BJ (cell line): Measurements from ENCODE around the gene AADACL3. TPM values are rescaled to one million over a fixed set of nuclear protein-coding genes. Genes with fewer than 3 reads are reported as not detected.

Experiments used
- CTCF ChIA-PET: fragments of 350-600 bp; formaldehyde crosslinking; extraction: SDS; loops from one replicate; lab custom pipeline; 2021; ENCODE audit warnings: antibody characterized with exemption, inconsistent platforms; lab: Yijun Ruan, JAX
- POLR2A ChIA-PET: fragments of 300-600 bp; sonication (Branson Sonifier 250); formaldehyde crosslinking; extraction: SDS; loops from one replicate; lab custom pipeline; 2021; ENCODE audit warnings: antibody characterized with exemption; lab: Charles Lee
- DNase-seq: peaks from one replicate; pipeline ENCODE4 v3.0.0-alpha.2; 2011; ENCODE audit warnings: low read depth
- H3K27me3 ChIP-seq: 2 replicates; pipeline ENCODE4 v1.6.0; 2011; ENCODE audit warnings: low read length; ENCODE audit not compliant: control insufficient read depth, insufficient read depth
- H3K36me3 ChIP-seq: 2 replicates; pipeline ENCODE4 v1.5.1; 2011; ENCODE audit warnings: low read length; ENCODE audit not compliant: control insufficient read depth, insufficient read depth
- H3K4me3 ChIP-seq: 2 replicates; pipeline ENCODE4 v1.5.1; 2011; ENCODE audit warnings: low read depth, mild to moderate bottlenecking, control low read depth, low read length
- polyA plus RNA-seq: library from polyadenylated mRNA; depleted of rRNA; stranded (reverse); fragments of >200 nt; gene quantifications from 2 replicates; pipeline ENCODE4 v1.2.3, GENCODE V29; 2011
- TF ChIP-seq, protein P1 (sequence below): IDR thresholded peaks from 2 replicates; pipeline ENCODE4 v1.5.1; 2011; ENCODE audit warnings: low read depth, mild to moderate bottlenecking, control low read depth, inconsistent platforms, low read length, moderate library complexity; ENCODE audit not compliant: insufficient read depth

The AADACL3 gene
- polyA plus RNA-seq, 1 experiment: not detected

DNA sequence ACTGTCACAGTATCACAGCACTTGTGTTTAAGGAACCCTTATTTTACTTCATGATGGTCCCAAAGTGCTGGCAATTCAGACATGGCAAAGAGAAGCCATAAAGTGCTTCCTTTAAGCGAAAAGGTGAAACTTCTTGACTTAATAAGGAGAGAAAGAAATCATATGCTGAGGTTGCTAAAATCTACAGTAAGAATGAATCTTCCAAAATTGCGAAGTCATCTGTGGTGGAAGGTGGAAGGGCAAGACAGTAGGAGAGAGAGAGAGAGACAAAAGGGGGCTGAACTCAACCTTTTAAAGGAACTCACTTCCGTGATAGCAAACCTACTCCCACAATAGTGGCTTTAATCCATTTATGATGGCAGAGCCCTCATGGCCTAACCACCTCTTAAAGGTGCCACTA, 19.3 kb upstream of the AADACL3 start:
- ChIA-PET POLR2A (no interaction called here), CTCF (no interaction called here)
- TF ChIP-seq, protein P1, sequence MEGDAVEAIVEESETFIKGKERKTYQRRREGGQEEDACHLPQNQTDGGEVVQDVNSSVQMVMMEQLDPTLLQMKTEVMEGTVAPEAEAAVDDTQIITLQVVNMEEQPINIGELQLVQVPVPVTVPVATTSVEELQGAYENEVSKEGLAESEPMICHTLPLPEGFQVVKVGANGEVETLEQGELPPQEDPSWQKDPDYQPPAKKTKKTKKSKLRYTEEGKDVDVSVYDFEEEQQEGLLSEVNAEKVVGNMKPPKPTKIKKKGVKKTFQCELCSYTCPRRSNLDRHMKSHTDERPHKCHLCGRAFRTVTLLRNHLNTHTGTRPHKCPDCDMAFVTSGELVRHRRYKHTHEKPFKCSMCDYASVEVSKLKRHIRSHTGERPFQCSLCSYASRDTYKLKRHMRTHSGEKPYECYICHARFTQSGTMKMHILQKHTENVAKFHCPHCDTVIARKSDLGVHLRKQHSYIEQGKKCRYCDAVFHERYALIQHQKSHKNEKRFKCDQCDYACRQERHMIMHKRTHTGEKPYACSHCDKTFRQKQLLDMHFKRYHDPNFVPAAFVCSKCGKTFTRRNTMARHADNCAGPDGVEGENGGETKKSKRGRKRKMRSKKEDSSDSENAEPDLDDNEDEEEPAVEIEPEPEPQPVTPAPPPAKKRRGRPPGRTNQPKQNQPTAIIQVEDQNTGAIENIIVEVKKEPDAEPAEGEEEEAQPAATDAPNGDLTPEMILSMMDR: no peak
- Histone ChIP-seq H3K4me3 (no peak overlapping the region), H3K36me3 (no peaks in the 10 kb centered on the region), H3K27me3 (no peaks in the 10 kb centered on the region)
- DNase-seq: no peak

DNA sequence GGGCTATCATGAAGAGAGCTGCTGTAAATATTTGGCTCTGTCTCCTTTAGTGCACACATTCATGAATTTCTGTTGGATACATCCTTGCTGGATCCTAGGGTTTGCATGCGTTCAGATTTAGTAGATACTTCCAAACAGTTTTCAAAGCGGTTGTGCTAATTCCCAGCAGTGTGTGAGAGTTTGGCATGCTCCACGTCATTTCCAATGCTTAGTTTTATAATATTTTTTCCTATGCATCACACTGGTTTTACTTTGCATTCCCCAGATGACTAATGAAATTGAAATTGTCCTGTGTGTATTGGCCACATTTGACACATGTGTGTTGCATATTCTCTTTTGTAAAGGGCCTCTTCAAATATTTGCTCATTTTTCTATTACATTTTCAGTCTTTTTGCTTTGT, 18.5 kb upstream of the AADACL3 start:
- TF ChIP-seq, protein P1: no peak
- no peak overlapping the region for H3K4me3 ChIP-seq
- ChIA-PET POLR2A (no interaction called here), CTCF (no interaction called here)
- no peaks in the 10 kb centered on the region for H3K27me3 ChIP-seq
- H3K36me3 ChIP-seq: no peaks in the 10 kb centered on the region
- peak; percentile 56 for DNase-seq

DNA sequence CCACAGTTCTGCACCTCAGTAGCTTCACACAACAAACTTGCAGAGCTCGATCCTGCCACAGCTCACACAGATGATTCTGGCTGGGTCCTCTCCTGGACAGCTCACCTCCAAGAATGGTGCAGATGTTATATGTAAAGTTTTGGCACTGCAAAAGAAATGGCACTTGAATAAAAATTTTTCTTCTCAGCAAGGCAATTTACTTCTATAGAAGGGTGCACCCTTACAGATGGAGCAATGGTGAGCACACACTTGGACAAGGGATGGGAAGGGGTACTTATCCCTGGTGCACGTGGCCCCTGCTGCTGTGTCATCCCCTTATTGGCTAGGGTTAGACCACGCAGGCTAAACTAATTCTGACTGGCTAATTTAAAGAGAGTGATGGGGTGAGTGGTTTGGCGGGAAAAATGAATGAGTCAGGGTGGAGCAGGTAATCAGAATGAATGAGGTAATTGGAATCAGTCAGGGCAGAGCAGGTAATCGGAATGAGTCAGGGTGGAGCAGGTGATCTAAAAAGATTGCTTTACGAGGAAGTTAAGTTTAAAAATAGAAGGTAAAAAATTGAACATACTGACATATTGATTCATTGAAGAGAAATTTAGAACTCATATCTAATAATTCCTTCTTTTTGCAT, 12.0 kb upstream of the AADACL3 start:
- ChIA-PET POLR2A (no interaction called here), CTCF (no interaction called here)
- no peak overlapping the region for H3K4me3 ChIP-seq
- DNase-seq: no peak
- TF ChIP-seq, protein P1: no peak
- no peaks in the 10 kb centered on the region for H3K27me3 ChIP-seq
- H3K36me3 ChIP-seq: no peaks in the 10 kb centered on the region

DNA sequence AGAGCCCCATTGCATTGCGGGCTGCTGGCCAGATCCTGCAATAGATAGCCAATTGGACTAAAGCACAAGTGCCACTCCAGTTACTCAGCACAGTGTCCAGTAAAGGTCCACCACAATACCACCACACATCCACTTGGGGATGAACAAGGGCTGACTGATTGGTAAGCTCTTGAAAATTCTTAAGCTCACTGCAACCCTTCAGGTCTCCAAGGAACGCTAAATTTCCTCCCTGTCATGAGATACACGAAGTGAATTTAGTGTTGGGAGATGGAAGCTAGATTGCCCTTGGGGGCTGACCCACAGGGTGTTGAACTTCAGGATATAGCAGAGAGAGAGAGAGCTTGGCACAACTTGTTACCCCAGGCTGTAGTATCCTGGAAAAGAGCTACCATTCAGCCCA, 9.8 kb upstream of the AADACL3 start:
- Histone ChIP-seq H3K4me3 (no peak overlapping the region), H3K36me3 (no peaks in the 10 kb centered on the region), H3K27me3 (no peaks in the 10 kb centered on the region)
- TF ChIP-seq, protein P1: no peak
- ChIA-PET POLR2A (no interaction called here), CTCF (no interaction called here)
- DNase-seq: no peak

DNA sequence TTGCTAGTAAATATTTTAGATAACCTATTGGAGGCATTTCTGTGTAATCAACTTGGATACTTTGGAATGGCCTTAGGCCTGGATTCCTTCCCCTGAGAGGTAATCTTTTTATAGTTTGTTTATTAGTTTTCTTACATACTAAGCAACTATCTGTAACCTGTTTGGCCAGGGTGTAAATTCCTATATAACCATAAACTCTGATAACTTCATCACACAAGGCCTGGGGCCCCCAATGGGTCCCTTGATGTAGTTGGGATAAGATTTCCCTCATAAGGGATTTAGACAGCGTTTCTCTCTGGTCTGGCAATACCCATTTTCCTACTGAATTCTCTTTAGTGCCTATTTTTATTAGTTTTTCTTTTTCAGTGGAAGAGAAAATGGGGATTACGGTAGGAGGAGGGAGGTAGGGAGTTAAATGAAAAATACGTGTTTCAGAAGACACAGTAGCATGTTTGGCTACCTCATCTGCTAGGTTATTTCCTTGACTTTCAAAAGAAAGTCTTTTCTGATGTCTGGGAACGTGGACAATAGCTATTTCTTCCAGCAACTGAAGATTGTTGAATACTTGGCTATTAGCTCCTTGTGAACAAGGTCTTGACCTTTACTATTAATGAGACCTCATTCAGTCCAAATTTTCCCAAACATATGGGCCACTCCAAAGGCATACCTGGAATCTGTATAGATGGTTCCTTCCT, 7.4 kb upstream of the AADACL3 start:
- ChIA-PET CTCF (interaction anchor here (0.8 kb wide), 1 partner anchor 41 kb away, joined by 3 read pairs; no protein-coding TSS in a partner anchor), POLR2A (no interaction called here)
- Histone ChIP-seq H3K36me3 (no peaks in the 10 kb centered on the region), H3K4me3 (no peak overlapping the region), H3K27me3 (no peaks in the 10 kb centered on the region)
- TF ChIP-seq, protein P1: no peak
- DNase-seq: no peak
